Measurements from ENCODE around the gene LDAF1.
"Not testable (repeated sequence)": the region's sequence is repeated elsewhere in the genome, so short reads cannot be mapped to it uniquely, and the experiment has no call there.

Gene LDAF1

DNA sequence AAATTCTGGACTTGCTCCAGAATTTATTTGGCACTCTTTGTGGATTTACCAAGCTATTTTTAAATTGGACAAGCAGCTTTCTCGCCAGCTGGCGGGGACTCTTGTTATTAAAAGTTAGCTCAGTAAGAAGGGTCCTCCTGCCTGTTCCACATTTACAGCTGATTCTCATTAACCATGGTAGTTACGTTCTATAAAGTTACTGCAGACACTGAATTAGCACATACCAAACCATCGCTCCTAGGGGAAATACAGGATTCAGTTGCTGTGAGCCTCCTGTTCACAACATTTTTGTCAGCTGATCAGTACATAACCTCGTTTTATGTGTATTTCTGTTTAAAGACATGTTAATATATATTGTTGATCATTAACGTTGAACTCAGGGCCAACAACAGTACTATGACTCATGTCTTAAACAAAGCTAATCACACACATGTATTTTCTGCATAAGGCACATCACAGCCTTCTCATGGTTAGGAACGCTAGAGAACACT, 4.2 kb downstream of the LDAF1 start:
- FAIRE-seq, result no peak

DNA sequence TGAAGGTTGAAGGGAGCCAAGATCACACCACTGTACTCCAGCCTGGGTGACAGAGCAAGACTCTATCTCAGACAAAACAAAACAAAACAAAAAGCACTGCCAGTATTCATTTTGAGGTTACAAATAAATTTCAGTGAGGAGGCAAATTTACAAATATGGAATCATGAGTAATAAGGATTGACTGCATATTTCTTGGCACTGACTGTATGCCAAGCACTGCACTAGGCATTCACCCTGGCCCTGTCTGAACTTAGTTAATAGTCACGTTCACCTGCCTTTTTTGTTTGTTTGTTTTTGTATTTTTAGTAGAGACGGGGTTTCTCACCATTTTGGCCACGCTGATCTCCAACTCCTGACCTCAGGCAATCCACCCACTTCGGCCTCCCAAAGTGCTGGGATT, 5.1 kb downstream of the LDAF1 start:
- FAIRE-seq, result no peak

DNA sequence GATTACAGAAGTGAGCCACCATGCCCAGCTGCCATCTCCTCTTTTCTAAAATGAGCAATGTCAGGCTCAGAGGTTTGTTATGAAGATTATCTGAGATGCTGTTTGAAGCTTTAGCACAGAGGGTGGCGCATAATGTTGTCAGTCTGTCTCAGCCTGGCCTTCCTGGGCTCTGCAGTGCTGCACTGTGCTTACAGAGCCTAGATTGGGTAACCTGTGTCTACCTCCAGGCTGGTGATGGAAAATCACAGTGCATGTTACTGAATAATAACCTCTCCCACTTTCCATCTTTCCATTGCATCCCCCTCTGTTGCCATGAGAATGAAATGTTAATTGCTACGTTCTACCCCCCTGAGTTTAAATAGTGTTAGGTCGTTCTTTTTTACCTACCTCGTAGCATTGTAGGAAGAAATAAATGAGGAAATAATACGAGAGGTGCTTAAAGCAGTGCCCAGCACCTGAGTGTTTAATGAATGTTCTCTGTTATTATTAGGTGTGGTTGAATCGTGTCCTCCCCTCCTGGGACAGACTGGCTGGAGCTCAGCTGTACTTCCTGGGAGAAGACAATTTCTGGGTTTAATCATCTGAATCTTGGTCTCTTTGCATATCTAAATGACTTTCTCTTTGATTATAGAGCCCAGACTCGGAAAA, 6.2 kb downstream of the LDAF1 start:
- FAIRE-seq, result no peak

DNA sequence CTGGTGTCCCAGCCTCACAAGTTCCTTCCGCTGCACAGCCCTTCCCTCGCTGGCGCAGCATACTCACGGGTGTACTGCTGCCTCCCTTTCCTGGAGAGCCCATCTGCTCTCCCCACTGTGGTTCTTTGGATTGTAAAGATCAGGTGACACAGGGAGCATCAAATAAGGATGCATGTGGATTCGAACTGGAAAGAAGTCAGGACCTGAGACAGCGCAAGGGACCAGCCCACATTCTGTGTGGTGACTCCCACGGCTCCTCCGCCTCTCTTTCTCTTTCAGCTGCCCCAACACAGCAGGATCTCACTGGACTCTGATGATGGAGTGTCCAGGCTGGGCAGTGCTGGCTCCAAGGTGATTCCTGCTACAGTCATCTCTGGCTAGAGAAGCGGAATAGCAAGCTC, 8.1 kb downstream of the LDAF1 start:
- no peak for FAIRE-seq

DNA sequence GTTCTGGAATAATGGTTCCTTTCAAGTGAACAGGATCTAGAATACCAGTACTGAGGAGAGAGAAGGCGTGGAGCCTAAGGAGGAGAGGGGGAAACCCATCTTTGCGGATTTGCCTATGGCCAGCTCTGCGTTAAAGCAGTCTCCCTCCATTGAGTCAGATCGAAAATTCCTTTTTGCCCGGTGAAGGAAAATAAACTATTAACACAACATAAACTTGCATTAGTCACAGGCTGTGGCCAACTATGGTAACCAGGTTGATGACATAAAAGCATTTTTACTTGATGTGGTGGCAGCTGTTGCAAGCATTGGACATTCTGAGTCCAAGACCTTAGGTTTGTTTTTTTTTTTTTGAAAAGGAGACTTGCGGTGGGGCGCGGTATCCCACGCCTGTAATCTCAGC, 8.9 kb downstream of the LDAF1 start:
- FAIRE-seq, result no peak

DNA sequence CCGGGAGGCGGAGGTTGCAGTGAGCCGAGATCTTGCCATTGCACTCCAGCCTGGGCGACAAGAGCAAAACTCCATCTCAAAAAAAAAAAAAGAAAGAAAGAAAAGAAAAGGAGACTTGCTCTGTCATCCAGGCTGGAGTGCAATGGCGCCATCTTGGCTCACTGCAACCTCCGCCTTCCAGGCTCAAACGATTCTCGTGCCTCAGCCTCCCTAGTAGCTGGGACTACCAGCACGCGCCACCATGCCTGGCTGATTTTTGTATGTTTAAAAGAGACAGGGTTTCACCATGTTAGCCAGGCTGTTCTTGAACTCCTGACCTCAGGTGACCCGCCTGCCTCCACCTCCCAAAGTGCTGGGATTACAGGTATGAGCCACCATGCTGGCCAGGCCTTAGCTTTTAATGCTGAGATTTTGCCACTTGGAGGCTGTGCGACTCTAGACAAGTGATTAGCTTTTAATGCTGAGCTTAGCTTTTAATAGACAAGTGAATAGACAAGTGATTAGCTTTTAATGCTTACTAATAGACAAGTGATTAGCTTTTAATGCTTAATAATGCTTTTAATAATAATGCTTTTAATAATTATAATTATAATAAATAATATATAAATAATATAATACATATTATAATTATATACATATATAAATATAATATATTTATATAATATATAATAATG, 9.6 kb downstream of the LDAF1 start:
- no peak for FAIRE-seq

DNA sequence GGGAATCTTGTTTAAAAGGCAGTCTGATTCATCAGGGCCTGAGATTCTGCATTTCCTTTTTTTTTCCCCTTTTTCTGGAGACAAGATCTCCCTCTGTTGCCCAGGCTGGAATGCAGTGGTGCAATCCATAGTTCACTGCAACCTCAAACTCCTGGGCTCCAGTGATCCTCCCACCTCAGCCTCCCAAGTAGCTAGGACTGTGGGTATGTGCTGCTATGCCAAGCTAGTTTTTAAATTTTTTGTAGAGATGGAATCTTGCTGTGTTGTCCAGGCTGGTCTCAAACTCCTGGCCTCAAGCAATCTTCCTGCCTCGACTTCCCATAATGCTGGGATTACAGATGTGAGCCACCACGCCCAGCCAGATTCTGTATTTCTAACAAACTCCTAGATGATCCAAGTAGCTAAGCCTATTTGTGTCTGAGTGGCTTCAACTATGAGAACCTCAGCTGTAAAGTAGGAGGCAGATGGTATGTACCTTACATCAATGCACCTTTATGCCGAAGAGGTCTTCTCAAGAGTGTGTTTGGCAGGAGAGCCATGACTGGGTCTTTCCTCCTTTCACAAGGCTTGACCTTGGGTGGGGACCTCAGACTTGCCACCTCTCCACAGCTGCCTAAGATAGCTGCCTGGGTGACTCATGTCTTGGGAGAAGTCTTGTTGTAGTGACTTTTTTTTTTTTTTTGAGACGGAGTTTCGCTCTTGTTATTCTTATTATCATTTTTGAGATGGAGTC, 10.9 kb downstream of the LDAF1 start:
- FAIRE-seq, result no peak

DNA sequence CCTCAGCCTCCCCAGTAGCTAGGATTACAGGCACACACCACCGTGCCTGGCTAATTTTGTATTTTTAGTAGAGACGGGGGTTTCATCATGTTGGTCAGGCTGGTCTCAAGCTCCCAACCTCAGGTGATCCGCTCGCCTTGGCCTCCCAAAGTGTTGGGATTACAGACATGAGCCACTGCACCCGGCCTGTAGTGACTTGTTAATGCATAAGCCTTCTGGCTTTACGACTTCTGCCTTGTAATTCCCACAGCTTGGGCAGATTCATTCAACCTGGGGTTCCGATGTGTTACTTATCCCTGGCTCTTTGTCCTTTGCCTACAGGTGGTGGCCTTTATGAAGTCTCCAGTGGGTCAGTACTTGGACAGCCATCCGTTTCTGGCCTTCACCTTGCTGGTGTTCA, 11.6 kb downstream of the LDAF1 start:
- not testable (repeated sequence) for FAIRE-seq

DNA sequence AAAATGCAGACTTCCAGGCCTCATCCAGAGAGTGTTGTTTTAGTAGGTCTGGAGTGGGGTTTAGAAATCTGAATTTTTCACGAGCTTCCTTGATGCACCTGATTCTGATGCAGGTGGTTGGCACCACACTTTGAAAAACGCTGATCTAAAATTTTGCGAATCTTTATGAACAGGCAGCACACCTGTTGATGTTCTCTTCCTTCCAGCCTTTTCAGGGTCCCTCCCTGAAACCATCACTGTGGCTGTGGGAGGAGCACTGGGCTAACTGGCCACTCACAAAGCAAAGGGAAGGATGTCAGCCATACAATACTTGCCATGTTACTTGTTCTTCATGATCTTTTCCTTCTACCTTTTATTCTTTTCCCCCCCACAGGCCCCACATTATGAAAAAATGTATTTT, 14.2 kb downstream of the LDAF1 start:
- no peak for FAIRE-seq

DNA sequence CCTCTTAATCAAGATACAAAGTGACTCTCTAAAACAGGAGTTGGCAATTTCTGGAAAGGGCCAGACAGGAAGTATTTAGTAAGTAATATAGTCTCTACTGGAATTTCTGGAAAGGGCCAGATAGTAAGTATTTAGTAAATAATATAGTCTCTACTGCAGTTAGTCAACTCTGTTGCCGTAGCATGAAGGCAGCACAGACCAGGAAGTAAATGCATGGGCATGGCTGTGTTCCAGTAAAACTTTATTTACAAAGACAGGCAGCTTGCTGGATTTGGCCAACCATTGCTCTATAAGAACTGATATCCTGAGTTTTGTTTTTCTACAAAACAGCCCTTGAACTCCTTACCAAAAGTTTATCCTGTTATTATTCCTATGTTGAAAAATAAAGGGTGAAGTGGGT, 16.9 kb downstream of the LDAF1 start:
- no peak for FAIRE-seq

DNA sequence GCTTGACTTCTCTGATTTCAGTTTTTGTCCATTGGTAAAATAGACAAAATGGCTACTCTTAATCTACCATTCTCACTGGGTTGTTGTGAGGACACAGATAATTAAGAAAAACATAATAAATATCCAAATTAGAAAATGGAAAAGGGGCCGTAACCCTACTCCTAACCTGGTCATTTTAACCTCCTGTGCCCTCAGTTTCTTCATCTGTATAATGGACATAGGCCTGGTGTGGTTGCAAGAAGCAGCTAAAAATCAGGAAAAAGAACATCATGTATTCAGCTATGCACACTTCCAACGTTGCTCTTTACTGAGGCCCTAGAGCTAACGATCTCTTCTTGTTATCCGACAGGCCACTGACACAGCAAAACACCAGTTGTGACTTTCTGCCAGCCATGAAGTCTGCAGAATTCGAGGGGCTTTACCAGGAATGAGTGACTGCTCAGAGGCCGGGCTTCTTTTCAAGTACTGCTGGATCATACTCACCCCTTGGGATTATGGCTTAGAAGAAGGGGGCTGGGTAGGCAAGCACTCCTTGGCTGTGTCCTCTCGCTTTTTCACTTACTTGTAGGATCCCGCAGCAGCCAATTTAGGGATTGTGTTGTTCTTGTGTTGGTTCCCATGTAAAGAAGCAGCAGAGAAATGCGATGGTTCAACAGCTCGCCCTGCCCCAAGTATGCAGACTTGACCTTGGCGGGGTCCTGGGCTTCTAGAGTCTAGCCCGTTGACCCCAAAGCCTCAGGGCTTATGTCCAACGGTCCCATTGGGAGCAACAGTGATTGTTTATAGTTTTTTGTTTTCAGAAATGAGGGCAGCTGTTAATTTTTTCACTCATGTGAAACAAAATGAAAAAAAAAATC, 20.9 kb downstream of the LDAF1 start:
- no peak for FAIRE-seq

DNA sequence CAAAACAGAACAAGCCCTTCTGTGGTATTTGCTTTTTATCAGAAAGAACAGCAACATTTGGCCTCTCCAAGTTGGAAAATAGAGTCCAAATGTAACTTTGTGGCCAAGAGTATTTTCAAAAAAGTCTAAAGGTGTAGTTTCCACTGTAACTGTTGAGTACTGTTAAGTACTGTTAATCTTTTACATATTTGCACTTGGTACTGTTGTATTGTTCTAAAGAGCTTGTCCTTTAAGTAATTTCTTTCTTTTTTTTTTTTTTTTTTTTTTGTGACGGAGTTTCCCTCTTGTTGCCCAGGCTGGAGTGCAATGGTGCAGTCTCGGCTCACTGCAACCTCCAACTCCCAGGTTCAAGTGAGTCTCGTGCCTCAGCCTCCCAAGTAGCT, 21.5 kb downstream of the LDAF1 start:
- FAIRE-seq, result no peak

DNA sequence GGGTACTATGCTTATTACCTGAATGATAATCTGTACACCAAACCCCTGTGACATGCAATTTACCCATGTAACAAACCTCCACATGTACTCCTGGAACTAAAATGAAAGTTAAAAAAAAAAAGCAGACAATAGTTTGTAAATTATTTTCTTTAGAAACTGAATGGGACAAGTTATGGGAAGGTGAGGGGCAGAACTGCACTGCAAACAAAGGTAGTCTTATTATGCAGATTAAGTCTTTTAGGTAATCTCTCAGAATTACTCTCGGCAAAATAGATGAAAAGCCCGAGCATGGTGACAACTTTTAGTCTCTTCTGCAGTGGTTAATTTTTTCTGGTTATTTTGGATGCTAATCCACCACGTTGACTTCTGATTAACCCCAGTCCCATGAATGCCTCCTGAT, 25.5 kb downstream of the LDAF1 start:
- no peak for FAIRE-seq

DNA sequence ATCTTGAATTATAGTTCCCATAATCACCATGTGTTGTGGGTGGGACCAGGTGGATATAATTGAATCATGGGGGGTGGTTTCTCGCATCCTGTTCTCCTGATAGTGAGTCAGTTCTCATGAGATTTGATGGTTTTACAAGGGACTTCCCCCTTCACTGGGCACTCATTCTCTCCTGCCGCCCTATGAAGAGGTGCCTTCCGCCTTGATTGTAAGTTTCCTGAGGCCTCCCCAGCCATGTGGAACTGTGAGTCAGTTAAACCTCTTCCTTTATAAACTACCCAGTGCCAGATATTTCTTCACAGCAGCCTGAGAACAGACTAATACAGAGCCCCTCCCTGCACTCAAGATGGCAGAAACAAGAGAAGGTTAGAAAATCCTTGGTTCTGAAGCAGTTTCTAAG, 26.4 kb downstream of the LDAF1 start:
- FAIRE-seq, result no peak

DNA sequence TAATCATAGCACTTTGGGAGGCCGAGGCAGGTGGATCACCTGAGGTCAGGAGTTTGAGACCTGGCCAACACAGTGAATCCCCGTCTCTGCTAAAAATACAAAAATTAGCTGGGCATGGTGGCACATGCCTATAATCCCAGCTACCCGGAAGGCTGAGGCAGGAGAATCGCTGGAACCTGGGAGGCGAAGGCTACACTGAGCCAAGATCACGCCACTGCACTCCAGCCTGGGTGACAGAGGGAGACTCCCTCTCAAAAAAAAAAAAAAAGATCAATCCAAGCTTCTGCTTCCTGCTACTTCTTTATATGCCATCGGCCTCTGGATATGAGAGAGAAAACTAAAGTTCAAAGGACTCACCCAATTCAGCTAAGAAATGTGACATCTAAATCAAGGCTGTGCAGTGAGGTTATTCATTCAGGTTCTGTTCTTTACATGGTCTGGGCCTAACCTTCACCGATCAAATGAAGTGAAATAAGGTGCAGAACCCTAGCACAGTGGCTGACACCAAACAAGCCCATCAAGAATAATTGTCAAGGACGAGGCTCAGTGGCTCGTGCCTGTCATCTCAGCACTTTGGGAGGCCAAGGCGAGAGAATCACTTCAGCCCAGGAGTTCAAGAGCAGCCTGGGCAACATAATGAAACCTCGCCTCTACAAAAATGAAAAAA, 27.3 kb downstream of the LDAF1 start:
- FAIRE-seq, result no peak

DNA sequence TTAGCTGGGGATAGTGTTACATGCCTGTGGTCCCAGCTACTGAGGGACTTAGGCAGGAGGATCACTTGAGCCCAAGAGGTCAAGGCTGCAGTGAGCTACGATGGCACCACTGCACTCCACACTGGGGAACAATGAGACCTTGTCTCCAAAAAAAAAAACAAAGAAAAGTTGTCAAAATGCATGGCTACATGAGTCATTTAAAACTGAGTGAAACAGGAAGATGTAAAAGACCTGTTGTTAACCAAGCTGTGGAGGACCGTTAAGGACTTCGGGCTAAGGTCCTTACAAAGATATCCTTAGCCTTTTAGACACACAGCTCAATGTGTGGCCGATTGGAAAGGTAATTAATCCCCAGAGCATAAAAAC, 27.8 kb downstream of the LDAF1 start:
- FAIRE-seq, result no peak

DNA sequence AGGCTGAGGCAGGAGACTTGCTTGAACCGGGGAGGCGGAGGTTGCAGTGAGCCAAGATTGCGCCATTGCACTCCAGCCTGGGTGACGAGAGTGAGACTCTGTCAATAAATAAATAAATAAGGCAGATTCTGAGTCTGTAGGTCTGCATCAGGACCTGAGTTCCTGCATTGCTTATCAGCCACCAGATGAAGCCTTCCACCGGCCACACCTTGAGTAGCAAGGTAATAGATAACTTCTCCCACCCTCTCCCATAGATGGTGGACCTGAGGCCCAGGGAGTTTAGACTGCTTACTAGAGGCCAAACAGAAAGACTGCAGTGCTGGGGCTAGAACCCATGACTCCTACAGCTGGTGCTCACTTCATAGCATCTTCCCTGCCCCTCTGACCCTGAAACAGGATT, 30.8 kb downstream of the LDAF1 start:
- FAIRE-seq, result no peak

DNA sequence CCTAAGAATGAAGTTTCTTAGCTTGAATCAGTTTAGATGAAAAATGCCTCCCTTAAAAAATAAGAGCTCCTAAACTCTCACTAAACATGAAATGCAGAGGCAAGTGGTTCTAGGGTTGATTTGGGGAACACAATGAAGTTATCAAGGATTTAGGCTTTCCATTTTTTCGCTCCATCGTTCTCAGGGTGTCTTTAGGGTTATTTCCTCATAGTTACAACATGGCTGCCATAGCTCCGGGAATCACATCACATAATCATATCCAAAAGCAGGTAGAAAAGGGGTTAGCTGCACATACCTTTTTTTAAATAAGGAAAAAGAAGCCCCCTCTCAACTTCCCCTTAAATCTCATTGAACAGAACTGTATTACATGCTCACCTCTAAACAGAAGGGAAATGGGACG, 31.5 kb downstream of the LDAF1 start:
- no peak for FAIRE-seq

DNA sequence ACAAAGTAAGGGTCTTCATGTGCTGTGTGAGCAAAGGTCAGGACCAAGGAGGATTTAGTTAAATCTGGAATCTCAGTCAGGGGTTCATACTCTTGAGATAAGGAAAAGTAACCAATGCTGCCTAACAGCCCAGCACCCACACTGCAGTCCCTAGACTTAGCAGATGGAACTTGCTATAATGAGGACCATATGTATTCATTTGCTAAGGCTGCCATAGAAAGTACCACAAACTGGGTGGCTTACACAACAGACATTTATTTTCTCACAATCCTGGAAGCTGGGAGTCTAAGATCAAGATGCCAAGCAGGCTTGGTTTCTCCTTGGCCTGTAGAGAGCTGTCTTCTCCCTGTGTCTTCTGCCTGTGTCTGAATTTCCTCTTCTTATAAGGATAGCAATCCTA, 32.1 kb downstream of the LDAF1 start:
- FAIRE-seq, result no peak

DNA sequence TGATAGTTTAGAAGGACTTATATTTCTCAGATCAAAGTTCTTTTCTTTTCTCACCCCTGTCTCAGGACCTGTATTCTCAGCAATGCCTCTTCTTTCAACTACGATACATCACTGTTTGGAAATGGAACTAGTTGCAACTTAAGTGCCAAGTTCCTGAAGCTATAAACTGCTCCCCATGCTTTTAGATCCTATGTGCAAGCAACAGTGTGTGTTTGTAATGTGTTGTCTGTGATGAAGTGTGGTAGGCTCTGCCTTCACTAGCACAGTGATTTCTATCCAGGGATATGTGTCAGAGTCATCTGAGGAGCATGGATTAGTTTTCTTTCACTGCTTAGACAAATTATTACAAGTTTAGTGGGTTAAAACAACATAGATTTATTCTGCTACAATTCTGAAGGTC, 34.5 kb downstream of the LDAF1 start:
- no peak for FAIRE-seq

DNA sequence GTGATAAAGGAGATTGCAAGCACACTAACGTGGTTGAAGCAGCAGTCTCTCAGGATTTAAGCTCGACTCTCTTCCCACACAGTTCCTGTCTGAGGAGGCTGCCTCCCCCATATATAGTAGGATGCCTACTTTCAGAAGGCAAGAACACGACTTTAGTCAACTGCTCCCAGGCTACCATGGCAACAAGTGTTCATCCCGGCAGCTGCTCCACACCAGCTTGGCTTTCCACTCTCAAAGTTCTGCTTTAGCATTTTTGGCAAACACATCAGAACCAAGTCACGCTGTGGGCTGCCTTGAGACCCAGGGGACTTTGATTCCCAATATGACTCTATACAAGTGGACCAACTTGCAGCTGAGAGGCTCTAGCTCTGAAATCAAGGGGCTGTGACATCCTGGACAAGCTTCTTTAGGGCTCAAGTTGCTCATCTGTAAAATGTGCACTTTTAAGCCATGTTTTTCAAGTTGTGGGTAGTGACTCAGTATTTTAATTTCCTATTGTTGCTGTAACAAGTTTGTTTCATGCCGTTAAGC, 36.4 kb downstream of the LDAF1 start:
- no peak for FAIRE-seq

DNA sequence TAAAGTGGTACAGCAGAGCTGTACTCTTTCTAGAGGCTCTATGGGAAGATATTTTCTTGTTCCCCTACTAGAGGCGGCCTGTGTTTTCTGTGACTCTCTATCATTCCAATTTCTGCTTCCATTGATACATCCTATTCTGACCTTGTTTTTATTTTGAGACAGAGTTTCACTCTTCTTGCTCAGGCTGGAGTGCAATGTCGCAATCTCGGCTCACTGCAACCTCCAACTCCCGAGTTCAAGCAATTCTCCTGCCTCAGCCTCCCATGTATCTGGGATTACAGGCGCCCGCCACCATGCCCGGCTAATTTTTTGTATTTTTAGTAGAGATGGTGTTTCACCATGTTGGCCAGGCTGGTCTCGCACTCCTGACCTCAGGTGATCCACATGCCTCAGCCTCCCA, 36.9 kb downstream of the LDAF1 start:
- not testable (repeated sequence) for FAIRE-seq

All from colon (tissue), 2 donors.